SK-N-SH (cell line): ENCODE data around the gene MECP2. TPM values are rescaled to one million over a fixed set of nuclear protein-coding genes. Genes with fewer than 3 reads are reported as not detected.

Source experiments
- CTCF ChIA-PET: fragments of 300-600, 350-600 bp; formaldehyde crosslinking; extraction: SDS; loops from one replicate; lab custom pipeline; 2021; lab: Yijun Ruan, JAX
- POLR2A ChIA-PET: fragments of 350-600 bp; sonication (Branson Sonifier 250); formaldehyde crosslinking; extraction: SDS; loops from one replicate; lab custom pipeline; 2020; ENCODE audit warnings: antibody characterized with exemption, inconsistent platforms; lab: Yijun Ruan, JAX
- DNase-seq: peaks from one replicate; pipeline ENCODE4 v3.0.0; 2012
- H2AFZ ChIP-seq: fragments of 200-600 bp; sonication (generic); 2 replicates; pipeline ENCODE4 v1.8.1; 2016; ENCODE audit warnings: antibody characterized with exemption, mild to moderate bottlenecking, low read depth
- H3F3A ChIP-seq: fragments of 200-600 bp; sonication (generic); replicated peaks from 2 replicates; pipeline ENCODE3; 2016; ENCODE audit warnings: antibody characterized with exemption, mild to moderate bottlenecking; ENCODE audit not compliant: insufficient read depth
- H3K27ac ChIP-seq, 2 experiments: fragments of 200-500 bp in 1 of 2; fragments of 200-600 bp in 1 of 2; sonication (Bioruptor generic) in 1 of 2; sonication (generic), shearing (Covaris generic) in 1 of 2; 2 replicates each; pipeline versions ENCODE4 v1.5.1 to v1.6.1; 2014 to 2016; ENCODE audit warnings: low read depth in 2 of 2, inconsistent platforms in 1 of 2, low read length in 1 of 2, mild to moderate bottlenecking in 1 of 2, mixed read lengths in 1 of 2
- H3K27me3 ChIP-seq: fragments of 200-600 bp; sonication (generic), shearing (Covaris generic); 2 replicates; pipeline ENCODE4 v1.6.1; 2016; ENCODE audit warnings: mixed run types; ENCODE audit not compliant: insufficient read depth
- H3K36me3 ChIP-seq, 2 experiments: fragments of 200-500 bp in 1 of 2; fragments of 200-600 bp in 1 of 2; sonication (Bioruptor generic) in 1 of 2; sonication (generic) in 1 of 2; replicated peaks in 1 of 2; 2 replicates each; pipeline versions ENCODE3 to v1.5.1; 2014 to 2016; ENCODE audit warnings: low read length in 1 of 2, mild to moderate bottlenecking in 1 of 2; ENCODE audit not compliant: insufficient read depth in 2 of 2, control insufficient read depth in 1 of 2
- H3K4me1 ChIP-seq, 2 experiments: fragments of 200-500 bp in 1 of 2; fragments of 200-600 bp in 1 of 2; sonication (Bioruptor generic) in 1 of 2; sonication (generic), shearing (Covaris generic) in 1 of 2; 2 replicates each; pipeline versions ENCODE4 v1.5.1 to v1.6.1; 2014 to 2016; ENCODE audit warnings: low read depth in 1 of 2, low read length in 1 of 2, mixed run types in 1 of 2; ENCODE audit not compliant: insufficient read depth in 2 of 2, control insufficient read depth in 1 of 2
- H3K4me2 ChIP-seq: fragments of 200-600 bp; sonication (generic), shearing (Covaris generic); 2 replicates; pipeline ENCODE4 v1.6.1; 2017; ENCODE audit warnings: mixed run types
- H3K4me3 ChIP-seq, 2 experiments: fragments of 200-500 bp in 1 of 2; fragments of 200-600 bp in 1 of 2; sonication (Bioruptor generic) in 1 of 2; sonication (generic), shearing (Covaris generic) in 1 of 2; 2 replicates each; pipeline versions ENCODE4 v1.5.1 to v1.8.1; 2014 to 2016; ENCODE audit warnings: low read depth in 2 of 2, inconsistent platforms in 1 of 2, low read length in 1 of 2, mild to moderate bottlenecking in 1 of 2, mixed read lengths in 1 of 2, moderate library complexity in 1 of 2
- H3K79me2 ChIP-seq: fragments of 200-600 bp; sonication (generic); 2 replicates; pipeline ENCODE4 v1.8.1; 2017; ENCODE audit warnings: mild to moderate bottlenecking; ENCODE audit not compliant: insufficient read depth
- H3K9ac ChIP-seq: fragments of 200-600 bp; sonication (generic); 2 replicates; pipeline ENCODE4 v1.6.1; 2017; ENCODE audit warnings: mixed run types
- H3K9me2 ChIP-seq: fragments of 200-600 bp; sonication (generic); 2 replicates; pipeline ENCODE4 v1.6.1; 2017; ENCODE audit warnings: mixed run types
- H3K9me3 ChIP-seq: fragments of 200-600 bp; sonication (generic); 2 replicates; pipeline ENCODE4 v1.6.1; 2017; ENCODE audit warnings: mixed run types, mild to moderate bottlenecking, moderate library complexity
- H4K20me1 ChIP-seq: fragments of 200-600 bp; sonication (generic); 2 replicates; pipeline ENCODE4 v1.6.1; 2017; ENCODE audit warnings: mild to moderate bottlenecking, mixed run types; ENCODE audit not compliant: insufficient read depth
- CHD2 ChIP-seq: fragments of 150-350 bp; IDR thresholded peaks from 2 replicates; pipeline ENCODE4 v1.6.1; 2018; ENCODE audit warnings: low read length; ENCODE audit not compliant: partially characterized antibody
- EZH2phosphoT487 ChIP-seq: fragments of 200-600 bp; sonication (generic); IDR thresholded peaks from 2 replicates; pipeline ENCODE4 v1.6.1; 2017; ENCODE audit warnings: low read depth, mixed run types, mild to moderate bottlenecking, antibody characterized with exemption, moderate library complexity, borderline replicate concordance
- FOXM1 ChIP-seq: IDR thresholded peaks from 2 replicates; pipeline ENCODE4 v1.4.0; 2012; ENCODE audit warnings: low read depth, mild to moderate bottlenecking
- GABPA ChIP-seq: IDR thresholded peaks from 2 replicates; pipeline ENCODE4 v1.4.0; 2012; ENCODE audit warnings: low read depth, mild to moderate bottlenecking
- IRF3 ChIP-seq: fragments of 150-350 bp; IDR thresholded peaks from 2 replicates; pipeline ENCODE4 v1.6.1; 2016; ENCODE audit warnings: mild to moderate bottlenecking, low read depth, low read length
- JUND ChIP-seq: IDR thresholded peaks from 2 replicates; pipeline ENCODE4 v1.4.0; 2012
- MAX ChIP-seq: IDR thresholded peaks from 2 replicates; pipeline ENCODE4 v1.4.0; 2012; ENCODE audit warnings: low read depth
- PBX3 ChIP-seq: IDR thresholded peaks from 2 replicates; pipeline ENCODE4; 2012
- POLR2AphosphoS5 ChIP-seq: IDR thresholded peaks from 2 replicates; pipeline ENCODE4 v1.6.1; 2012; ENCODE audit warnings: low read depth, low read length
- RFX5 ChIP-seq: IDR thresholded peaks from 2 replicates; pipeline ENCODE4 v1.6.1; 2012; ENCODE audit warnings: mild to moderate bottlenecking, improper control_type of control experiment, low read length
- SIN3A ChIP-seq: IDR thresholded peaks from 2 replicates; pipeline ENCODE4 v1.6.1; 2012; ENCODE audit warnings: low read depth, mild to moderate bottlenecking, low read length, moderate library complexity, borderline replicate concordance
- SMC3 ChIP-seq: IDR thresholded peaks from 2 replicates; pipeline ENCODE4 v1.6.1; 2012; ENCODE audit warnings: low read depth, low read length, improper control_type of control experiment
- TAF1 ChIP-seq: IDR thresholded peaks from 2 replicates; pipeline ENCODE4 v1.6.1; 2012; ENCODE audit warnings: low read depth, mild to moderate bottlenecking, low read length, moderate library complexity, borderline replicate concordance
- TCF12 ChIP-seq: IDR thresholded peaks from 2 replicates; pipeline ENCODE4 v1.4.0; 2012
- USF1 ChIP-seq: IDR thresholded peaks from 2 replicates; pipeline ENCODE4 v1.4.0; 2012; ENCODE audit warnings: low read depth, borderline replicate concordance
- USF2 ChIP-seq: fragments of 150-350 bp; IDR thresholded peaks from 2 replicates; pipeline ENCODE4 v1.6.1; 2017; ENCODE audit warnings: antibody characterized with exemption, low read length, low read depth, borderline replicate concordance
- YY1 ChIP-seq: IDR thresholded peaks from 2 replicates; pipeline ENCODE4 v1.4.0; 2012; ENCODE audit warnings: low read depth, mild to moderate bottlenecking
- WGBS: methylation state at CpG from one replicate; pipeline ENCODE4 v1.1.6; 2017; ENCODE audit warnings: low lambda C conversion rate; 5-methylcytosine and 5-hydroxymethylcytosine counted together
- polyA plus RNA-seq, 3 experiments: library from polyadenylated mRNA; depleted of rRNA; stranded (reverse); fragments of >200 nt; gene quantifications; 2 replicates each; pipeline ENCODE4 v1.2.3, GENCODE V29; 2012

MECP2 gene
- polyA plus RNA-seq, 1 of the 3 experiments (the other 2 are of a cell fraction): 8.2 TPM

GRCh38 chrX:154006947-154007346 lies 90.6 kb downstream of the MECP2 start:
- 66% methylated on average over 15 of the region's 20 CpGs for WGBS
- H3K27ac ChIP-seq: no peak overlapping the region
- H4K20me1 ChIP-seq: no peaks in the 10 kb centered on the region
- no peak for DNase-seq
- H3K79me2 ChIP-seq: no peaks in the 10 kb centered on the region
- peaks cover 4 to 5% of the 10 kb centered on the region in 2 experiments; a peak in 2 of 4 replicates for H3K4me1 ChIP-seq
- TF ChIP-seq SMC3 (no peak), USF2 (no peak), EZH2phosphoT487 (no peak), TAF1 (no peak), RFX5 (no peak), POLR2AphosphoS5 (no peak), FOXM1 (no peak), TCF12 (no peak), CHD2 (no peak), PBX3 (no peak), YY1 (no peak), GABPA (no peak), USF1 (no peak), IRF3 (no peak), MAX (no peak), JUND (no peak), SIN3A (no peak)
- H3F3A ChIP-seq: no peaks in the 10 kb centered on the region
- no peaks in the 10 kb centered on the region for H3K9me2 ChIP-seq
- no peak overlapping the region for H3K4me3 ChIP-seq
- peaks cover 9% of the 10 kb centered on the region; the same call in 1 of the 2 replicates for H3K27me3 ChIP-seq
- H3K9ac ChIP-seq: no peak overlapping the region
- H3K4me2 ChIP-seq: no peak overlapping the region
- POLR2A ChIA-PET: no interaction called here
- CTCF ChIA-PET: no interaction called here
- no peaks in the 10 kb centered on the region for H3K36me3 ChIP-seq
- H2AFZ ChIP-seq: no peak overlapping the region
- no peaks in the 10 kb centered on the region for H3K9me3 ChIP-seq
